ENCODE results near the gene RLBP1.

GRCh38 chr15:89163271-89164055, 57.9 kb downstream of the RLBP1 start:
- TF ChIP-seq, protein P1, sequence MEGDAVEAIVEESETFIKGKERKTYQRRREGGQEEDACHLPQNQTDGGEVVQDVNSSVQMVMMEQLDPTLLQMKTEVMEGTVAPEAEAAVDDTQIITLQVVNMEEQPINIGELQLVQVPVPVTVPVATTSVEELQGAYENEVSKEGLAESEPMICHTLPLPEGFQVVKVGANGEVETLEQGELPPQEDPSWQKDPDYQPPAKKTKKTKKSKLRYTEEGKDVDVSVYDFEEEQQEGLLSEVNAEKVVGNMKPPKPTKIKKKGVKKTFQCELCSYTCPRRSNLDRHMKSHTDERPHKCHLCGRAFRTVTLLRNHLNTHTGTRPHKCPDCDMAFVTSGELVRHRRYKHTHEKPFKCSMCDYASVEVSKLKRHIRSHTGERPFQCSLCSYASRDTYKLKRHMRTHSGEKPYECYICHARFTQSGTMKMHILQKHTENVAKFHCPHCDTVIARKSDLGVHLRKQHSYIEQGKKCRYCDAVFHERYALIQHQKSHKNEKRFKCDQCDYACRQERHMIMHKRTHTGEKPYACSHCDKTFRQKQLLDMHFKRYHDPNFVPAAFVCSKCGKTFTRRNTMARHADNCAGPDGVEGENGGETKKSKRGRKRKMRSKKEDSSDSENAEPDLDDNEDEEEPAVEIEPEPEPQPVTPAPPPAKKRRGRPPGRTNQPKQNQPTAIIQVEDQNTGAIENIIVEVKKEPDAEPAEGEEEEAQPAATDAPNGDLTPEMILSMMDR (tag by site-specific recombination; IDR thresholded peaks at IDR 0.05), result no peak
- TF ChIP-seq ZNF660 (tag by site-specific recombination; IDR thresholded peaks at IDR 0.05), result no peak
- no peak for TF ChIP-seq ZNF138 (tag by site-specific recombination; IDR thresholded peaks at IDR 0.05; ENCODE audit: borderline replicate concordance)
- TF ChIP-seq, protein P2, sequence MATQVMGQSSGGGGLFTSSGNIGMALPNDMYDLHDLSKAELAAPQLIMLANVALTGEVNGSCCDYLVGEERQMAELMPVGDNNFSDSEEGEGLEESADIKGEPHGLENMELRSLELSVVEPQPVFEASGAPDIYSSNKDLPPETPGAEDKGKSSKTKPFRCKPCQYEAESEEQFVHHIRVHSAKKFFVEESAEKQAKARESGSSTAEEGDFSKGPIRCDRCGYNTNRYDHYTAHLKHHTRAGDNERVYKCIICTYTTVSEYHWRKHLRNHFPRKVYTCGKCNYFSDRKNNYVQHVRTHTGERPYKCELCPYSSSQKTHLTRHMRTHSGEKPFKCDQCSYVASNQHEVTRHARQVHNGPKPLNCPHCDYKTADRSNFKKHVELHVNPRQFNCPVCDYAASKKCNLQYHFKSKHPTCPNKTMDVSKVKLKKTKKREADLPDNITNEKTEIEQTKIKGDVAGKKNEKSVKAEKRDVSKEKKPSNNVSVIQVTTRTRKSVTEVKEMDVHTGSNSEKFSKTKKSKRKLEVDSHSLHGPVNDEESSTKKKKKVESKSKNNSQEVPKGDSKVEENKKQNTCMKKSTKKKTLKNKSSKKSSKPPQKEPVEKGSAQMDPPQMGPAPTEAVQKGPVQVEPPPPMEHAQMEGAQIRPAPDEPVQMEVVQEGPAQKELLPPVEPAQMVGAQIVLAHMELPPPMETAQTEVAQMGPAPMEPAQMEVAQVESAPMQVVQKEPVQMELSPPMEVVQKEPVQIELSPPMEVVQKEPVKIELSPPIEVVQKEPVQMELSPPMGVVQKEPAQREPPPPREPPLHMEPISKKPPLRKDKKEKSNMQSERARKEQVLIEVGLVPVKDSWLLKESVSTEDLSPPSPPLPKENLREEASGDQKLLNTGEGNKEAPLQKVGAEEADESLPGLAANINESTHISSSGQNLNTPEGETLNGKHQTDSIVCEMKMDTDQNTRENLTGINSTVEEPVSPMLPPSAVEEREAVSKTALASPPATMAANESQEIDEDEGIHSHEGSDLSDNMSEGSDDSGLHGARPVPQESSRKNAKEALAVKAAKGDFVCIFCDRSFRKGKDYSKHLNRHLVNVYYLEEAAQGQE (tag by site-specific recombination; IDR thresholded peaks at IDR 0.05), result no peak
- TF ChIP-seq PATZ1 (tag by site-specific recombination; IDR thresholded peaks at IDR 0.05), result no peak
- no peak for TF ChIP-seq ZNF24 (tag by site-specific recombination; IDR thresholded peaks at IDR 0.05)
- no peak for TF ChIP-seq ZNF521 (tag by site-specific recombination; IDR thresholded peaks at IDR 0.05)
- no peak for TF ChIP-seq TCF7L2 (IDR thresholded peaks at IDR 0.05; ENCODE audit: borderline replicate concordance, low read depth, low read length)
- TF ChIP-seq ZNF211 (tag by site-specific recombination; IDR thresholded peaks at IDR 0.05; ENCODE audit: low read depth), result no peak
- no peak for TF ChIP-seq ZNF16 (tag by site-specific recombination; IDR thresholded peaks at IDR 0.05; ENCODE audit: low read depth)
- TF ChIP-seq ZNF433 (tag by site-specific recombination; IDR thresholded peaks at IDR 0.05; ENCODE audit: low read depth), result no peak
- TF ChIP-seq ZBTB7A (tag by site-specific recombination; IDR thresholded peaks at IDR 0.05; ENCODE audit: low read depth), result no peak

All from HEK293 (cell line).